ENCODE data around the gene ERC1.
"Not testable (repeated sequence)": the region's sequence is repeated elsewhere in the genome, so short reads cannot be mapped to it uniquely, and the experiment has no call there.

Gene ERC1

DNA sequence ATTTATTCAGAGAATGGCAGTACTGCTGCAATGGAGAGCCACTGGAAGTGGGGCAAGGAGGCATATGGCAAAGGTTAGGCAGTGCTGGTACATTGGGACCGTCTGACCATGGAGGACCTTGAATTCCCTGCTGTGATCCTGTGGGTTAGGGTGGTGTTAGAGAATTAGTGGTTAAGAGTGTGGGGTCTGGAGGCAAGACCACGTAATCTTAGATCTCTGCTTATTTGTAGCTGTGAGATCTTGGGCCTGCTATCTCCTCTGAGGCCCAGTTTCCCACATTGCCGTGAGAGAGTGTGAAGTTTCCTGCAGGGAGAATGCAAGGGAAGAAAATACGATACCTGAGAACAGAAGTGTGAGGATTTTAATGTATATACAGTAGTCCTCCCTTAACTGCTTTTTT, 147.7 kb downstream of the ERC1 start:
- DNase-seq = no peak

DNA sequence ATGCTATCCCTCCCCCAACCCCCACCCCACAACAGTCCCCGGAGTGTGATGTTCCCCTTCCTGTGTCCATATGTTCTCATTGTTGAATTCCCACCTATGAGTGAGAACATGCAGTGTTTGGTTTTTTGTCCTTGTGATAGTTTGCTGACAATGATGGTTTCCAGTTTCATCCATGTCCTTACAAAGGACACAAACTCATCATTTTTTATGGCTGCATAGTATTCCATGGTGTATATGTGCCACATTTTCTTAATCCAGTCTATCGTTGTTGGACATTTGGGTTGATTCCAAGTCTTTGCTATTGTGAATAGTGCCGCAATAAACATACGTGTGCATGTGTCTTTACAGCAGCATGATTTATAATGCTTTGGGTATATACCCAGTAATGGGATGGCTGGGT, 155.7 kb downstream of the ERC1 start:
- not testable (repeated sequence) for DNase-seq

DNA sequence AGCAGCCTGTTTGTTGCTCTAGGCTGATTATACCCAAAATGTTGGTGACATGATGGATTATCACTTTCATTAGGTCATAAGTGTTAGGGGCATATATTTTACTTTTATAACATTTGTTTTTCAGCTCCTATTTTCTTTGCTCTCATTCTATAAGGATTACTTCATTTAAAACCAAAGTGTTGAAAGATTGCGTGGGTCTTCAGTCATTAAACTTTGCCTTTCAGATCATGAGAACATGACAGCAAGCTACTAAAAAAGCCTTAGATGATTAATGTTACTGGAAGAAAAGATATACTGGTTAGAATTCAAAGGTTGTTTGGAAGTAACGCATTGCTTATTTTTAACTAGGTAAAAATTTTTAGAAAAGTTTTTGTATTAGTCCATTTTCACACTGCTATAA, 156.8 kb downstream of the ERC1 start:
- no peak for DNase-seq

DNA sequence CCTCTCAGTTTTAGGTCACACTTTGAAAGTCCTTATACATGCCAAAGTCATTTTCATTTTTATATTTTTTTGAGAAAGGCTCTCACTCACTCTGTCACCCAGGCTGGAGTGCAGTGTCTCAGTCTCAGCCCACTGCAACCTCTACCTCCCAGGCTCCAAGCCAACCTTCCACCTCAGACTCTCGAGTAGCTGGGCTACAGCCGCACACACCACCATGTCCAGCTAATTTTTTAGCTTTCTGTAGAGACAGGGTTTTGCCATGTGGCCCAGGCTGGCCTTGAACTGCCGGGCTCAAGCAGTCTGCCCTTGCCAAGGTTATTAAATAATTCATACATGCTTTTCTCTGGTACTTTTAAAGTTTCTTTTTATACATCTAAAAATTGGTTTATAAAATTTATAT, 166.0 kb downstream of the ERC1 start:
- DNase-seq = no peak

DNA sequence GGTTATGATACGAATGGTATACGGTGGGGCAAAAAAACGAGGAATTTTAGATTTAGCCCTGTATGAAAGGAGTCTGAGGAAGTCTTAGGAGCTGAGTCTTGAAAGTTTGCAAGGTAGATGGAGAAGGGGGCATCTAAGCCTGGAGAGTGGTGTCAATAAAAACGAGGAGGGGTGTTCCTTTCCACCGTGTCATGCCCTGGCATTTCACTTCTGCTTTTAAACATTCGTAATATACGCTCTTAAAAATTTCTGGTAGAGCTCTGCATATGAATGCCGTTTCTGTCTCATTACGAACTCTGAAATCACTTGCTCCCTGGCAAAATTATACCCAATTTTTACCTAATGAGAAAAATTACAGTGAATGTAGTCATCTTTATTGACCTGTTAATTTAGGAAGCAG, 170.2 kb downstream of the ERC1 start:
- no peak for DNase-seq

DNA sequence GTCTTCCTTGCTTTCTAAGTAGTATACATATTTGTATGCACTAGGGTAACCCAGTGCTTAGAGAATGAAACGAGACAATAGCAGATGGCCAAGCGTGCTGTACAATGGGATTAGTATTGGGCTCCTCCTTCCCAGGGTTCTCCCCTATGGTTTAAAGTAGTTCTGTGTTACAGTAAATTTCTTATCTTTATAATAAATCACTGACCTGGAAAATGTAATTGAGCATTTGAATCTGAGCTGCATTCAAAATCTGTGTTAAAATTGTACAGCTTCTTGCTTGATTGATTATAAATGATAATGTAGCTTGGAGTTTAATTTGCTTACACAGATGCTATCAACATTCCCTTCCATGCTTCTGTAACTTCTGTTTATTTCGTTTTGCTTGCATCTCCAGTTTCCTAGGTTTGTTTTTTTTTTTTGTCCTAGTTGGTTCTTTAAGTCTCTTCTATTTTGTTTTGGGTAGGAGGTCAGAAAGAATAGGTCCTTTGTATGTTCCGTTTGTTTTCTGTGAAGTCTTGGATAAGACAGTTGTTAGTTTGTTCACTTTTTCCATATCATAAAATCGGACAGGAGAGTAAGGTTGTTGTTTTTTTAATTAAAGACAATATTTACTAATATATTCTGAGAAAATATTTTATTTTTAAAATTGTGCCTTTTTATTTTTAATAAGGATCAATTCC, 171.2 kb downstream of the ERC1 start:
- DNase-seq = no peak

DNA sequence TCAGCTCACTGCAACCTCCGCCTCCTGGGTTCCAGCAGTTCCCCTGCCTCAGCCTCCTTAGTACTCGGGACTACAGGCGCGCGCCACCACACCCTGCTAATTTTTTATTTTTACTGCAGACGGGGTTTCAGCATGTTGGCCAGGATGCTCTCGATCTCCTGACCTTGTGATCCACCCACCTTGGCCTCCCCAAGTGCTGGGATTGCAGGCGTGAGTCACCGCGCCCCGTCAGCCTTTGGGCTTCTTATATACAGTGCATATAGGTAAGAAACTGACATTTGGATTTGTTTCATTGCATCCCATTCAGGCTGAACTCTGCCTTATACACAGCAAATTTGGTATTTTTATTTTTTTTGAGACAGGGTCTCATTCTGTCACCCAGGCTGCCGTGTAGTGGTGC, 176.8 kb downstream of the ERC1 start:
- DNase-seq = no peak

DNA sequence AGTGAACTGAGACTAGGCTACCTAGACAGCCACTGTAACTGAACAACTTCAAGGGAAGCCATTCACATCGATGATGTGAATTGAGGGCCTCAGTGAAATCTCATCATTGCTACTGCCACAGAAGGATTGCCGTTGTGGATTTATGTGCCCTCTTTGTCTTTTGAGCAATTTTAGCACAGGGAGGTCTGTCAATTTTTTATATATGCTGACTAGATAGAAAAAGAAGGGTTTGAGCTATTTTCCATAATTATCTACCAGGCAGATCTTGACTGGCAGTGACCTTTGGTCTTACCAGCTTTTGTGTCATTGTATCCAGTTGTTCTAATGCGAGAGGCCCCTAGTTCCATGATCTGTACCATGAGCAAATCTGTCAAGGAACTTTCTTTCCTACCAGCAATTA, 179.4 kb downstream of the ERC1 start:
- DNase-seq = no peak

DNA sequence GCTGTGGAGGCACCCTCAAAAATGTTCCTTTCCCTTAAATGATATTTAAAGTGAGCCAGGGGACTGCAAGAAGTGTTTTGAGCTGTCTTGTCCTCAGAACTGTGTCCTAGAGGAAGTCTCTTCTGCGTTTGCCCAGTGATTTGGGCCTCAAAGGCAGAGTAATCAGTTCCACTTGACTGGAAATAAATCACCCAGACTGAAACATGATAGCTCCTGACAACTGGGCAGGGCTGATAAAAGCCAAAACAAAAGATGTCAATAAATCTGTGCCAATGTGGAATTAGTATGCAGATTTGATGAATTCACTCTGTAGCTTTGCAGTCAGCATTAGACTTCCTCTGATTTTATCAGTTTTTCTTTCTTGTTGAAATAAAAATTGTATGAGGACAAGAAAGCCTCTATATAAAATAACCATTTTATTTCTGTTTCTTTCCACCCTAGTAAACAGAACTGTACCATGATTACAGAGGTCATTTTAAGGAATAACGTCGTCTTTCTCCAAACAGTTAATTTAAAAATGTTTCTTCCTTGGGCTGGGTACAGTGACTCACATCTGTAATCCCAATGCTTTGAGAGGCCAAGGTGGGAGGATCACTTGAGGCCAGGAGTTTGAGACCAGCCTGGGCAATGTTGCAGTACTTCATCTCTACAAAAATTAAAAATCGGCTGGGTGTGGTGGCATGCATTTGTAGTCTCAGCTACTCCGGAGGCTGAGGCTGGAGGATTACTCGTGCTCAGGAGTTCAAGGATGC, 180.8 kb downstream of the ERC1 start:
- no peak for DNase-seq

DNA sequence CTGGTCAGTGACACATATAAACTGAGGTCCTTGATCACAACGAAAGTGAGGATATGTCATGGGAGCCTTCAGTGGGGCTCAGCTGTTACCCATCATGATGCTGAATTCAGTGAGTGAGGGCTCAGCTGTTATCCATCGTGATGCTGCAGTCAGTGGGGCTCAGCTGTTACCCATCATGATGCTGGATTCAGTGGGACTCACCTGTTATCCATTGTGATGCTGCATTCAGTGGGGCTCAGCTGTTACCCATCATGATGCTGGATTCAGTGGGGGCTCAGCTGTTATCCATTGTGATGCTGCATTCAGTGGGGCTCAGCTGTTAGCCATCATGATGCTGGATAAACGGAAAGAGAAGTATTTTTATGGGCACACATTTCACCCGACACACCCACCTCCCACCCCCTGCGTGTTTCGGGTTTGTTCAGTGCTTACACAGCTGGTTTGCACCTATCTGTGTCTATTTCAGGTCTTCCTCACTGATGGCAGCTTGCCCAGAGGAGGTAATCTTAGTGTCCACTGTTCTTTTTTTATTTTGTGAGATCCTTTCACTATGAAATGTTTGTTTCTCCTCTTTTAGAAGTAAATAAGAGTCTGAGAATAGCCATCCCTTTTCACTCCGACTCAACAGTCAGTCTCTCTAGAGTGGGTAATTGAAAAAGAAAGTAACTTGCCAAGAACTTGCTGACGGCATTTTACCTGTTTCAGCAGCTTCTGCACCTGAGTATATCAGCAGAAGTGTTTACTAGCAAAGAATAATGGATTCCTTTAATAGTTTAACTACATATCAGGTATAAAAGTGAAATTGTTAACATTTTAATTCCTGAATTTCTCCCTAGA, 183.0 kb downstream of the ERC1 start:
- DNase-seq = no peak

DNA sequence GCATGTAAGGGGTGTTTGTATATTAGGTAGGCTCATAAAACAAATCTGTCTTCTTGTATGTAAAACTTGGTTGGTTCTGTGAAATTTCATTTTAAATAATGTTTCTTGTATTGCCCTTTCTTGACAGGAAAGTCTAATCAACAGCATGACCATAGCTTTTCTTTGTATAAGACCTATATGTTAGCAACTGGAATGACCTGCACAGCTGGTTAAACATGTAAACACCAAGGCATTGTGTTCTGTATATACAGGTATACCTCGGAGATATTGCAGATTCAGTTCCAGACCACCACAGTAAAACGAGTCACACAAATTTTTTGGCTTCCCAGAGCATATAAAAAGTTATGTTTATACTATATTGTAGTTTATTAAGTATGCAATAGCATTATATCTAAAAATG, 183.6 kb downstream of the ERC1 start:
- no peak for DNase-seq

DNA sequence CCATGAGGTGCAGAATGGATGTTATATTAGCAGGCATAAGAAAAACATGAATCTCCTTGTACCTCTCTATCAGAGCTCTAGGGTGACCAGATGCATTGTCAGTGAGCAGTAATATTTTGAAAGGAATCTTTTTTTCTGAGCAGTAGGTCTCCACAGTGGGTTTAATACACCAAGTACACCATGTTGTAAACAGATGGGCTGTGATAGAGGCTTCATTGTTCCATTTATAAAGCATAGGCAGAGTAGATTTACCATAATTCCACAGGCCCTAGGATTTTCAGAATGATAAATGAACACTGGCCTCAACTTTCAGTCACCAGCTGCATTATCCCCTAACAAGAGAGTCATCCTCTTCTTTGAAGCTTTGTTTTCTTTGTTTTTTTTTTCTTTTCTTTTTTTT, 185.2 kb downstream of the ERC1 start:
- no peak for DNase-seq

DNA sequence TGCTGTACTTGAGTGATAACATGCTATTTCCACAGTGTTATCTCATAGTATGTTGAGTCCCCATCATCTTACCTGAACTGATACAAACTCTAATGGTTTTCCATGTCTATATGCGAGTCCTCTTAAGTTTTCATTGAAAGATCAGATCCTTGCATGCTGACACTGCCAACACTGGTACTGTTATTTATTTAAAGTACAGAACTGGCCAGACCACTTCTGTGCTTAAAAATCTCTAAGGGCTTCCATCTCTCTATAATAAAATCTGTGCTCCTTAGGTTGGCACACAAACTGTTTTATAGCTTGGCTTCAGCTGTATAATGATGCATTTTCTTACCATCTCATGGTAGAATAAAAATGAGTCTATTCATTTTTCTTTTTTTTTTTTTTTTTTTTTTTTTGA, 188.1 kb downstream of the ERC1 start:
- no peak for DNase-seq

DNA sequence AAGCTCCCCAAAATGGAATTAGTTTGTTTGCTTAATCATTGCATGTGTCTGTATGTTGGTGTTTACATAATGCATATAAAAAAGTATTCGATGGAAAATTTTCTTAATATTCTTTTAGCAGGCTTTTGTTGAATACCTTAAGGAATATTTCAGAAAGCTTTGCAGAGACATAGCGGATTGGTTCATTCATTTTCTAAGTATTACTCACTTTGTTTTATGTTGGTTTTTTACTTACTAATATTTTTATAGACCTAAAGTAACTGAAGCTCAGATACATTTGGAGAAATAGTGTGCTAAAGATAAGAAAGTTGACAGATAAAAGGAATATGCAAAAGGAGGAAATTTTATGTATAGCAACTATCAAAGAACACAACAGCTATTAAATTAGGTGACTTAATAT, 191.0 kb downstream of the ERC1 start:
- no peak for DNase-seq

DNA sequence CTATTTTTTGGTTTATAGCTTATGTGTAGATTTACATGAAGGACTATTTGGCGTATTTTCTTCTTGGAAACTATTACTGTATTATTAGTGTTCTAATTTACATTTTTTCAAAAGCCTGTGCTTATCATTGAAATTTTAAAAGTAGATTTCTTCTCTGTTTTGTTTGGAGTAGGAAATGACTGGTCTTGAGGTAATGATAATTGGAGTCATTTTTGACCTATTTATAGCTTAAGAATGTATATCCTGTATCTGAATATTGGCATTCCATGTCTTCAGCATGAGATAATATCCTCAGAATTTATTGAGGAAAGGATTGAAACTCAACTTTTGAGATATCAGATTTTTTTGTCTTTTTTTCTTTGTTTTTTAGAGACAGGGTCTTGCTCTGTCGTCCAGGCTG, 193.4 kb downstream of the ERC1 start:
- no peak for DNase-seq

DNA sequence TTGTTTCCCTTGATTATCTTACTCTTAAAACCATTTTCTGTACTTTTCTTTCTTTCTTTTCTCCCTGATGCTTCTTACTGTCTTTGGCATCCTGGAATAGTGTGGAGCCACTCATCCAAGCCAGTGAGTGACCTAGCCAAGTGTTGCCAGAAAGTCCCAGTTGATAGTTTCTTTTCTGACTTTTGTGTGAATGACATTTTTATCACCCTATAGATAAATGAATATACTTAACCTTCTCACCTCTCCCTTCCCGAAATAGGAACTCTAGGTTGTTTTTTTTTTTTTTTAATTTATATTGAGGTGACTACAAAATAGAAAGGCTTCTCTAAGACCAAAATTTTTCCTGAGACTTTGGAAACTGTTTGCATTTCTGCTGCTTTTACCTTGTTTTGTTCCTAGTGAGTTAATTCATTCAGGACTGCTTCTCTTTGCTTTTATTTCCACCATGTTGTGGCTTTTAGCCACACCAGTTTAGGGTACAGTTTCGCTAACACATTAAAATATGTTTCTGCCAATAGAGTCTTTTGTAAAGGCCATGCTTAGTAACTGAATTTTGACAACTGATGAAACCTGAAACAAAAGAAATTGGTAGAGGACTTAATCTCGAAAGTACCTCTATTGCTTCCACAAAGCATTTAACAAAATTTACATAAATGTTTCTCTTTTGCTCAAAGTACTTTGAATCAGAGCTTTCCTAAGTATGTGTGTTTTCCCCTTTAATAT, 194.6 kb downstream of the ERC1 start:
- DNase-seq = no peak

DNA sequence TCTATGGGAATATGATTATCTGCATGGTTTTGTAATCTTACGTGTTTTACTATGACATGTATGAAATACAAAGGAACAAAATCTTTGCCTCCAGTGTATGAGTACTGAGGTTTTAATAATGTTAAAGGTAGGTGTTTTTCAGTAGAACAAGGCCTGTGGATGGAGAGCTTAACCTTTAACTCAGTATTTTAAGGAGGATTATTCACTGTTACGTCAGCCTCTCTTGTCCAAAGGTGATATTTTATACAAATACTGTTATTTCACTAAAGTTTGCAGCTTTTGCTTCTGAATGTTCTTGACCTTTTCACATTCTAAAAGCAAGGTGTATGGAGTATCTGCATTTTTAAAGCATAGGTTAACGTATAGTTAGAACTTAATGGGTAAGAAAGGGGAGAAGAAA, 195.3 kb downstream of the ERC1 start:
- no peak for DNase-seq

DNA sequence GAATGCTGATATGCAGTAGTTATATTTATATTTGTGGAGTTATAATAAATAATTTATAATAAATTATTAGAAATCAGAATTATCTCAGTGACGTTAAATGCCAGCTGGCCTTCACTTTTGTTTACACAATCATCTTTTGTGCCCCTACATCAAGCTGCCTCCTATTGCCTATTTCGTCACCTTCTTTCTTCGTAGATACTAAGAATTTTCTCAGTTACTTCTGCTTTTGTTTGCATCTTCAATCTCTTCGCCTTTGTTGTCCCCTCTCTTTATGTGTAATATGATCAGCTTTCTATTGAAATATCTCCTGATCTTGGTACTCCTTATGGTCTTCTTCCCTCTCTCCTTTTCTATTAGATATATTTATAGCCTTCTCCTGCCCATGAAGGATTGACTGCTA, 197.0 kb downstream of the ERC1 start:
- DNase-seq = no peak

DNA sequence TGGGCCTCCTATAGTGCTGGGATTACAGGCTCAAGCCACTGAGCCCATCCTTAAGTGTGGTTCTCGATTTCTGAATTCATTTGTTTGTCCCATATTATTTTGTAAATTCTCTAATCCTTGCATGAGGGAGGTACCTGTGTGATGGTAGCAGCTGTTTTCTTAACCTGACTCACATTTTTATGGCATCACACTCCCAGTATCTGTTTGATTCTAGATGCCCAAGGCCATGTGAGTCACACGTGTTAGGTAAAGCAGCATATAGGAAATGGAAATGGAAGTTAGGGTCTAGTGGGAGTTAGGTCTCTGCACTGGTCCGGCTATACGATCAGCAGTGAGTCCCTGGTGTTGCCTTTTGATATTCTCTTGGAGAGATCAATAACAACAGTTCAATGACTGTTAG, 198.1 kb downstream of the ERC1 start:
- DNase-seq = no peak

DNA sequence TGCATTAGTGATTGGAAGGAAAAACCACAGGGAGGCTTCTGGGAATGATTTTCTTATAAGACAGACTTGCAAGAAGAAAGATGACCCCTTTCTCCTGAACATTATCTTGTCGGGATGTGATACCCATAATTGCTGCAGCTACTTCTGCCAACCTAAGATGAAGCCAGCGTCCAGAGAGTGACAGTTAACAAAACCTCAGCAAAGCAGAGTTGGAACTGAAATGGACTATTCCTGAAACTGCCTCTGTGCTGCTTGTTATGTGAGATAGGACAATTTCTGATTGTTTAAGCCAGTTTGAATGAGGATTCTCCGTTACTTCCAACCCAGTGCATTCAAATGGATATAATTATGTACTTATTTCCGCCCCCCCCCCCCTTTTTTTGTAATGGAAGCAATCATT, 204.5 kb downstream of the ERC1 start:
- DNase-seq = no peak

DNA sequence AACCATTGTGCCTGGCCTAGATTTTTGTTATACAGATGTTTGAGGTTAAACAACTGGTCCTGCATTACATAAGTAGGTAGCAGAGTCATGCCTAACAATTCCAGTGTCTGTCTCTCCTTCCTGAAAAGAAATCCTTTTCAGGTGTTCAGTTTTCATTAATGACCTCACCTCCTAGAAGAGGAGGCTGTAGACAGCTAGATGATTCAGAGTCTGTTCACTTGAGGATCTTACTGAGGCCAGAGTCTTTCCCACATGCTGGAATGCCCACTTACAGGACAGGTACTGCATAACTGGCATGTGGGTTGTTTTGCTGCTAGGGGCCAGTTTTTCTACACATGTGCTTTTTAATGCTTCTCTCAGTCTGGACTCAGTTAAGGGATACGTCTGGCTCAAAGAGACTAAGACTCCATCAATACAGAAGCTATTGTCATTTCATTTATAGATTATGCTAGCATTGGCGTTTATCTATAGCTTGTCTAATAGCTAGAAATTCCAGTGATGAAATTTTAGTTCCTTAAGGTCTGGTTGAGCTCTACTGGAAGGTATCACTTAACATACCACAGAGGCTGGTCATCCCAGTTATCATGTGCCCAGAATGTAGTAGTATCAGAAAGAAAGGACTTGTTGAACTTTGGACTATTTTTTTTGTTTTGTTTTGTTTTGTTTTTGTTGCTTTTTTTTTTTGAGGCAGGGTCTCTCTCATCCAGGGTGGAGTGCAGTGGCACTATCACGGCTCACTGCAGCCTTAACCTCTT, 206.4 kb downstream of the ERC1 start:
- DNase-seq = no peak

DNA sequence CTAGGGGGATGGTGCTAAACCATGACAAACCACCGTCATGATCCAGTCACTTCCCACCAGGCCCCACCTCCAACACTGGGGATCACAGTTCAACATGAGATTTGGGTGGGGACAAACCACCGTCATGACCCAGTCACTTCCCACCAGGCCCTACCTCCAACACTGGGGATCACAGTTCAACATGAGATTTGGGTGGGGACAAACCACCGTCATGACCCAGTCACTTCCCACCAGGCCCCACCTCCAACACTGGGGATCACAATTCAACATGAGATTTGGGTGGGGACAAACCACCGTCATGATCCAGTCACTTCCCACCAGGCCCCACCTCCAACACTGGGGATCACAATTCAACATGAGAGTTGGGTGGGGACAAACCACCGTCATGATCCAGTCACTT, 207.8 kb downstream of the ERC1 start:
- not testable (repeated sequence) for DNase-seq

DNA sequence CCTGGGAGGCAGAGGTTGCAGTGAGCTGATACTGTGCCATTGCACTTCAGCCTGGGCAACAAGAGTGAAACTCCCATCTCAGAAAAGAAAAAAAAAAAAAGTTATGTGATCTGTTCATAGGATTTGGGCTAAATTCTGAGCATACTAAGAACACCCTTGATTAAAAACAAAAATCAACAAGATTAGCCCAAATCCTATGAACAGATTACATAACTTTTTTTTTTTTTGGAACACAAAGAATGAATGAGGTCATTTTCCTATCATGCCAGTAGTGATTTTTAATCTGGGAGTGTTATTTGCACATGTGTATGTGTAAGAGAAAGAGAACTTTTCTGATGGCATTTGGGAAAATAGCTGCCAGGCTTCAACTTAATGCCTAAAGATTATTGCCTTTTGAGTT, 208.7 kb downstream of the ERC1 start:
- DNase-seq = no peak
